Hematopoietic multipotent progenitor cell treated with erythropoietin and hydrocortisone succinate and interleukin-3 and kit ligand, for 17 days (in vitro differentiated cells): Measurements from ENCODE around the gene GBA2.

Source experiments
- DNase-seq: peaks from one replicate; pipeline ENCODE4 v3.0.0-alpha.2; 2015; ENCODE audit warnings: low spot score

The GBA2 gene

GRCh38 chr9:35766997-35767396 lies 18.0 kb upstream of the GBA2 start:
- no peak for DNase-seq

- DNase-seq = no peak
These were observed 14.8 kb upstream of the GBA2 start for GRCh38 chr9:35763803-35764202.

- DNase-seq = no peak
These were observed 14.2 kb upstream of the GBA2 start for GRCh38 chr9:35763181-35763580.

GRCh38 chr9:35760651-35761050 lies 11.6 kb upstream of the GBA2 start:
- no peak for DNase-seq

GRCh38 chr9:35759795-35760194 lies 10.8 kb upstream of the GBA2 start:
- DNase-seq = no peak

- DNase-seq = no peak
These were observed 9.5 kb upstream of the GBA2 start for GRCh38 chr9:35758475-35759050.

GRCh38 chr9:35757892-35758275 lies 8.9 kb upstream of the GBA2 start:
- DNase-seq = no peak

GRCh38 chr9:35757226-35757891 lies 8.3 kb upstream of the GBA2 start:
- no peak for DNase-seq

- peak; percentile 39 for DNase-seq
These were observed 7.5 kb upstream of the GBA2 start for GRCh38 chr9:35756275-35757225.

- DNase-seq = no peak
These were observed 6.0 kb upstream of the GBA2 start for GRCh38 chr9:35755071-35755470.

GRCh38 chr9:35754264-35754663 lies 5.2 kb upstream of the GBA2 start, which contains the start of gene MSMP:
TSS of gene MSMP (minus strand) at chr9:35754276. CDS start at chr9:35754129, 147 bp downstream.
- DNase-seq = no peak

- no peak for DNase-seq
These were observed 4.4 kb upstream of the GBA2 start for GRCh38 chr9:35753466-35753865.

GRCh38 chr9:35750256-35750531 lies 1.2 kb upstream of the GBA2 start:
- DNase-seq = no peak

GRCh38 chr9:35749515-35750255 lies 657 bp upstream of the GBA2 start:
- peak; percentile 20 for DNase-seq

- DNase-seq = no peak
These were observed 678 bp downstream of the GBA2 start for GRCh38 chr9:35748242-35748857.

GRCh38 chr9:35746583-35746982 lies 2.4 kb downstream of the GBA2 start:
- DNase-seq = no peak

- no peak for DNase-seq
These were observed 3.5 kb downstream of the GBA2 start for GRCh38 chr9:35745569-35745968.

GRCh38 chr9:35743880-35744518 lies 5.0 kb downstream of the GBA2 start:
- no peak for DNase-seq

- DNase-seq = no peak
These were observed 5.6 kb downstream of the GBA2 start for GRCh38 chr9:35743452-35743851.

GRCh38 chr9:35741740-35742139 lies 7.3 kb downstream of the GBA2 start:
- DNase-seq = no peak

- no peak for DNase-seq
These were observed 8.8 kb downstream of the GBA2 start for GRCh38 chr9:35740243-35740642.

GRCh38 chr9:35738924-35739323 lies 10.1 kb downstream of the GBA2 start:
- no peak for DNase-seq
